Right ventricle myocardium inferior (tissue), 1 donor: Measurements from ENCODE around the gene ADAMTS2. TPM values are rescaled to one million over a fixed set of nuclear protein-coding genes. Genes with fewer than 3 reads are reported as not detected.

Source experiments
- ATAC-seq: fragments of 200-7000 bp; cut with Tn5 transposase; one replicate; pipeline ENCODE4 v1.9.1; 2020; ENCODE audit warnings: mild to moderate bottlenecking, moderate library complexity
- DNase-seq: peaks from one replicate; pipeline ENCODE4 v3.0.0; 2021; ENCODE audit errors: missing footprints
- intact Hi-C: fragments of 100-400 bp; cut with DNase I; formaldehyde crosslinking; loops from one replicate; pipeline ENCODE4 v1.11.0; 2022
- long read RNA-seq: library from polyadenylated mRNA; unstranded; transcript quantifications from one replicate; pipeline ENCODE4 v2.0.0, GENCODE V29; 2021
- total RNA-seq: library from RNA; stranded (reverse); fragmentation: NEBNext Ultra II Directional; extraction: Animal tissue kit (Norgen Biotek cat#: 25700); gene quantifications from one replicate; pipeline ENCODE4 v1.2.1, GENCODE V29; 2021
- donor health status: DM: no; HTN: yes; CAD: no; lungs with severe emphysema.

Gene ADAMTS2
- 3.7 TPM for total RNA-seq
- long read RNA-seq, full-length matches to known transcripts: 5 of 10 reads
- long read RNA-seq, partial matches to known transcripts: 2 of 10 reads
- long read RNA-seq, other reads (novel, unspliced or antisense): 3 of 10 reads

DNA sequence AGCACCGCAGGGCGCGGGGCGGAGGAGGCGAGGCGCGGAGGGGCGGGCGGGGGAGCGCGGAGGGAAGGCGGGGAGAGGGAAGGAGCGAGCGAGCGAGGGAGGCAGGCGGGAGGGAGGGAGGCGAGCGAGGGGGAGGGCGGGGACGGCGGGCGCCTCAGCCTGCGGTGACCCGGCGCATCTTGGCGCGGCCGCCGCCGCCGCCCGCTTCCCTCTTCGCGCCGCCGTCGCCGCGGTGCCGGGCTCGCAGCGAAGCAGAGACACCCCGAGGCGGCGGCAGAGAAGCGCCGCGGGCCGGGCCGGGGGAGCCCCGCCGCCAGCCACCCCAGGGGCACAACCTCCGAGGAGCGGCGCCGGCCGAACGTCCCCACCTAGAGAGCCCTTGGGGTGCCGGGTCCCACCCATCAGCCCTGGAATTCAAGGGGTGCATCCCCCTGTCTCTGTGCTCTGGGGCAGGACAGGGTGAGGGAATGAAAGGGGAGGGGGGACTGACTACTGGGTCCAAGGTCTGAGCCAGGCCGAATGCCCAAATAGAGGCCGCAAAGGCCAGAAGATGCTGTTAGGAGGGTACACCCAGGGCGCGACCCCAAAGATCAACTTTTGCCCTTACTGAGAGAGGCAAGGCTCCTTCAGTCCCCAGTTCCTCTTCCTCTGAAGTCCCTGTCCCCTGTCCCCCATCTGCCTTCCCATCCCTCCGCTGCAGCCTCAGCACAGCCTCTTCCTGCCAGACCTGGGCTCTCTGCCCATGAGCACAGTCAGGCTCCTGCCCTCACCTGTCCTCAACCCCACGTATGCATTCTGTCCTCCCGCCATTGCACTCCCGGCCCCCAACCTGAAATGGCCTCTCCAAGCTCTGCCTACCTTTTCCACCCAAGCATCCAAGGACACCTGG is at the start of gene ADAMTS2:
TSS of gene ADAMTS2 (minus strand) at position 29 of the 889 bp plus-strand sequence. CDS start 133 bp downstream, outside the sequence.
- intact Hi-C loops: no loop called here
- no peak for DNase-seq

DNA sequence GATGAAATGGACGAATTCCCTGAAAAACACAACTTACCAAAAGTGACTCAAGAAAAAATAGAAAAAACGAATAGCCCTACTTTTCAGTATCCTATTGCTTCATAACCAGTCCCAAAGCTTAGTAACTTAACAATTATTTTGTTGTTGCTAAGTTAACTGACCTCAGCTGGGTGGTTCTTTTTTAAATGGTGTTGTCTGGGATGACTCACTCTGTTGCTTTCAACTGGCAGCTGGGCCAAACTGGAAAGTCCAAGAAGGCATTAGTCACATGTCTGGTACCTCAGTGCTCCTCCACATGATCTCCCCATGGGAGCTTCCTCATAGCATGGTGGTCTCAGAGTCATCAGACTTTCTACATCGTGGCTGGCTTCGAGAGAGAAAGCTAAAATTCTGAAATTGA is 47.8 kb upstream of the ADAMTS2 start:
- DNase-seq (no peak), ATAC-seq (no peak)
- intact Hi-C loops: no loop called here

More for the DNA sequence above, at the start of gene ADAMTS2:
- ATAC-seq: peak; percentile 58

DNA sequence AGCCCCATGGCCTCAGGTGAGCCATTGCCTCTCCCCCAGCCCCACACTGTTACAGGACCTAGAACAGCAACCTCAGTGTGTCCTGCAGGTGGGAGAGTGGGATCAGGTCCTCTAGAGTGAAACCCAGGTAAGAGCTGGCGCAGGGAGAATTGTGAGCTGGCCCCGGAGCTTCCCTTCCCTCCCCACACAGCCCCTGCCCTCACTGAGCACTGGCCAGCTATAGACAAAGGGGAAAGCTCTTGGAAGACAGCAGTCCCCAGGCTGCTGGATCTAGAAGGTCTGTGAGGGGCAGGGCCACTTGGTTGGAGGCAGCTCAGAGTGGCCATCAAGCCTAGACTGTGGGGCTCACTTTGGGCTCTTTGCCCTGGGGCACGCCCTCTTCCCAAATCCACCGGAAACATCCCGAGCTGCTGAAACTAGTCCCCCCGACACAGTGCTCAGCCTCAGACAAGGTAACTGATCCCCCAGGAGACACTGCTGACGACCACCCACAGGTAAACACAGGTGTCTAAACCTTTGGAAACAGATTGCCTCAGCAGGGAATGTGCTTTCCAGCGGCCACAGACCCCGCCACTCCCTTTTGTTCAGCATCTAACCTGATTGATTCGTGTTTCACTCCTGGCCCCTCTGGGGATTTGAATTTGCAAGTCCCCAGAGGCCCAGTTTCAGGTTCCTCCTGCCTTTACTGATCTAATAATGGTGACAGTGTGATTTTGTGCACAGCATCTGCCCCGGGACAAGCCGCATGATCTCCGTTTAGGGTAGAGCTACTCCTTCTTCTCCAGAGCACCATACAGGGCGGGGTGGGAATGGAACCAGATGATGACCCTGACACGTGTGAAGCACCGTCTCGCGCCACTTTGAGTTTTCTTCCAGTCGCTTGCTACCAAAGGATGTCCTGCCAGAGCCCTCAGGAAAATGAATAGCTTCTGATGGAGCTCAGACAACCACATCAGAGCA is 42.2 kb upstream of the ADAMTS2 start:
- intact Hi-C loops: no loop called here
- no peak for DNase-seq
- ATAC-seq: no peak

DNA sequence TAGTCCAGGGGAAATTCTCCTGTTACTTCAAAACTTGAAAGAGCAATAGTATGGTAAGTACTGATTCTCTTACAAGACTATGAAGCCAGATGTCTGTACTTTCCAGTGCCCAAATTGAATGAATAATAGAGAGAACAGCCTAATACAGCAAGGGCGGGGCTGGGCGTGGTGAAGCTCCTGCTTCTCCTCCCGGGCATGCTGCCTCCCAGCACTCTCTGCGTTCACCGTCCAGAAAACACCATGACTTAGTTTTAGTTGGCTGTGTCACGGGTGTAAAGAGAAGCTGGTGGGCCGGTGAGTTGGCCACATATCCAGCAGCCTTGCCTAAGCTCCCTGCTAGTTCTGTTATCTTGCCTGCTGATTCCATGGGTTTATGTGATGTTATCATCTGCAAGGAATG is 40.7 kb upstream of the ADAMTS2 start:
- intact Hi-C loops: no loop called here
- DNase-seq (no peak), ATAC-seq (no peak)

DNA sequence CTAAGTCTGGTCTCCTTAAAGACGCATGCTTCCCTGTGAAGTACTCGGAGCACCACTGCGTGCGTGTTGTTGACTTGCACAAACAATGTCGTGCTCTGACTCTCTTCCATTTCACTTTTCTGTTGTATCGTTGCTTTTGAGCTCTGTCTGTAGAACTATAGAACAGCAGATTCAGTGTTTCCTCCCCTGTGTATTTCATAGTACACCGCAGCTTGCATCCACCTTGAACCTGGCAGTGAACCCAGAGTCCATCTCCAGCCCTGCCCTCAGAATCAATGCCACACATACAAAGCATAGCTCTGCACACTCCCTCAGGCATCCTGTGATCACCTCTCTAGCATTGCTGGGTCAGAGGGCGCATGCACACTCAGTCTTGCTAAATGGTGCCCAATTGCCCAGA is 37.2 kb upstream of the ADAMTS2 start:
- intact Hi-C loops: no loop called here

DNA sequence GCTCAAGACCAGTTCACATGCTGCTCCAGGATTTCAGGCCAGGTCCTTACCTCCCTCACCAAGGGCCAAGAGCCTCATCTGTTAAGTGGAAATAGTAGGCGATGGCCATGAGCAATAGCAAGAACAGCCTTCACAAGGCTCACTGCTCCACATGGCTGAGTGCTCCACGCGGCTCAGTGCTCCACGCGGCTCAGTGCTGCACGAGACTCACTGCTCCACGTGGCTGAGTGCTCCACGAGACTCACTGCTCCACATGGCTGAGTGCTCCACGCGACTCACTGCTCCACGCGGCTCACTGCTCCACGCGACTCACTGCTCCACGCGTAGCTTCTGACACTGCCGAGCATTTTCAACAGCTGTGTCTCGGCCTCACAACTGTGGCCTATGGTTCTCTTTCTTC is 36.4 kb upstream of the ADAMTS2 start:
- ATAC-seq (no peak), DNase-seq (no peak)
- intact Hi-C loops: no loop called here

More for the DNA sequence above, 37.2 kb upstream of the ADAMTS2 start:
- ATAC-seq (no peak), DNase-seq (no peak)

DNA sequence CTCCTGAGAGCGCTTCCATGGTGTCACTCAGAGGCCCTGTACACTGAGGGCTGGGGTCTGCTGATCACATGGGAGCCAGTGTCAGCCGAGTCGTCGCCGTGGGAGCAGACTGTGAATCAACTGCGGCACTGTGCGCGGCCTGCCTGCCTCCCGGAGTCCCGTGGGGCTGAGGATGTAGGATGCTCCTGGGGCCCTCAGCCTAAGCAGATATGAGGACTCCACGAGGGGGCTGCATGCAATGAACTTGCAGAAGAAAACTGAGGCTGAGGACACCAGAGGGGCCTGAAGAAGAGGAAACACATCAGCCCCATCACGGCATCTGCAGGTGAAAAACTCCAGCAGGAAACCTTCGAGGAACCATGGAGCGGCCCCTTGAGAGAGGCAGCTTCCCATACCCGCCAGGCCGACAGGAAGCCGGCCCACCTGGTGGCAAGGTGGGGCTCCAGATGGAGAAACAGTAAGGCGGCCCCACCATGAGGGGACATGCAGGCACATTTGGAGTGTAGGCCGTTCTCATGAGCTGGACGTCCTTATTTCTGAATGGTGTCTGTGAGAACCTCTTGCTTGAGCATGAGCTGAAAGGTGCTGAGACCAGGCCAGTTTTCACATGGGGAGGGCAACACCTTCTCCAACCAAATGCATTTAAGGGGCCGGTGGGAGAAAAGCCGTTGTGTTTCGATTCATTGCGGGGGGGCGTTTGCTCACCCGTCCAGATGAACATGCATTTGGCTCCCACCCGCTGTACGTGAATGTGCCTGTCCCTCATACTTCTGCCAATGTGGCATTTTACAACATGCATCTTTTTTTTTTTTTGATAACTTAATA is 35.2 kb upstream of the ADAMTS2 start:
- no peak for ATAC-seq
- no peak for DNase-seq
- intact Hi-C loops: no loop called here

DNA sequence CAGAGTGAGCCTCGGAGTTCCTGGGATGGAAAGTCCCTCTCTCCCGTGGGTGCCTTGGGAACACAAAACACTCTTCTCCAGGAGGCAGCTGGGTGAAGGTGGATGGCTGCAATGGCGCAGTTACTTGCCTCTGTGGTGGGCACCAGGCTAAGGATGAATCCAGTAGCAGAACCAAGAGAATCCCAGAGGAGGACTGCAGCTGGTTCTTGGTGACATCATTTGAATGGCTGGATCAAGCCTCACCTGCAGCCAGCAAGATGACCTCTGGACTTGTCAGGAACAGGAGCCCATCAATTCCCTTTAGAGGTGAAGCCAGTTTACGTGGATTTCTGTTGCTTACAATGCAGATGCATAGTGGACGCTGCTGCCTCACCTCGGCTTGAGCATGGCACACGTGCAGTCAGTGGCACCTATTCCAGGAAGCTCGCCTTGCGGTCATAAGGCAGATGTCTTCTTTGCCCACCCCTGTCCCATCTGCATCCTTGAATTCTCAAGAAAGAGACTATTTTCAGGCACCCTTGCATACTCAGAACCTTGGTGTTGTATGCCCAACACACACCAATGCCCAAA is 34.1 kb upstream of the ADAMTS2 start:
- intact Hi-C loops: no loop called here
- DNase-seq (no peak), ATAC-seq (no peak)

DNA sequence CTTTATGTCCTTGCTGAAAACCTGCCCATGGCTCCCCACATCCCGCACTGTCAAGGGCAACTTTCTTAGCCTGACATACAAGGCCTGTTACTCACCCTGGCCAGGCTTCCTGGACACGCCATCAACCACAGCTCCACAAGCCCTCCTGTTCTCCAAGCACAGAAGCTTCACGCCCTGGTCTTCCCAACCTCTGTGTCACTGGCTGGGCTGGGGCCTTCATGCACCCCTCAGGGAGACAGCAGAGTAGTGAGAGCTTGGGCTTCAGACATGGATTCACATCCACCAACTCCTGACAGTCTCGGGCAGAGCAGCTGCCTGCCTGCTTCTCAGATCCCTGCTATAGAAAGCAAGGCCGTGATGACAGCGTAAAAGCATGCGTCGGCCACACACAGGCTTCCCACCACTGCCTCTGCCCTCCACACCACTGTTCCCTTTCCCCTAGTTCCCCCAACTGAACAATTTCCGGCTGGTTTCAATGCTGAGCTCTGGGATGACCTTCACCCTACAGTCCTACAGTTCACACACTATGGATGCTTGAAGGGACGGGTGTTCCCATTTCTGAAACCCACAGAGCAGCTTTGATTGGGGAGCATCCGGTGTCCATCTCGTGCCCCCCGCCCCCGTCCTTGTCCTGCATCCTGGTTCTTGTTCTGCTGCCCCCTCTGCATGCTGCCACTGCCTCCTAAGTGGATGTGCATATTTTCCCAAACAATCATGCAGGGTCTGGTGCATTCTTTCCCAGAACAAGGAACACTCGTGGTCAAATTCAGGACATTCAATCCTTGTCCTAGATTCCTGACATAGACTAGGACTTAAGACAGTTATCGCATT is 33.4 kb upstream of the ADAMTS2 start:
- no peak for DNase-seq
- intact Hi-C loops: no loop called here
- ATAC-seq: no peak

DNA sequence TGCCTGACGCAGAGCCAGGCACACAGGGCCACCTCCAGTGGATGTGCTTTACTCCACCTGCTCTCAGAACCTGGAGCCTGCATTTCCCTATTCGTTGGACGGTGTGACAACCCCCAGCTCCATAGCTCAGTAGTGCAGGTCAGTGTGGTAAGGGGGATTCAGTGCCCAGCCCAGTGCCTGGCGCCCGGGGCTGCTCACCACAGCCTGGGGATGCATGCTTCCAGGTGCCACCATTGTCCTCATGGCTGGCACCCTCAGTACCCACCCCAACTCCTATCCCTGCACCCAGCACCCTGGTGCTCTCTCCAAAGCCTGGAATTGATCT is 32.8 kb upstream of the ADAMTS2 start:
- ATAC-seq: no peak
- intact Hi-C loops: no loop called here

DNA sequence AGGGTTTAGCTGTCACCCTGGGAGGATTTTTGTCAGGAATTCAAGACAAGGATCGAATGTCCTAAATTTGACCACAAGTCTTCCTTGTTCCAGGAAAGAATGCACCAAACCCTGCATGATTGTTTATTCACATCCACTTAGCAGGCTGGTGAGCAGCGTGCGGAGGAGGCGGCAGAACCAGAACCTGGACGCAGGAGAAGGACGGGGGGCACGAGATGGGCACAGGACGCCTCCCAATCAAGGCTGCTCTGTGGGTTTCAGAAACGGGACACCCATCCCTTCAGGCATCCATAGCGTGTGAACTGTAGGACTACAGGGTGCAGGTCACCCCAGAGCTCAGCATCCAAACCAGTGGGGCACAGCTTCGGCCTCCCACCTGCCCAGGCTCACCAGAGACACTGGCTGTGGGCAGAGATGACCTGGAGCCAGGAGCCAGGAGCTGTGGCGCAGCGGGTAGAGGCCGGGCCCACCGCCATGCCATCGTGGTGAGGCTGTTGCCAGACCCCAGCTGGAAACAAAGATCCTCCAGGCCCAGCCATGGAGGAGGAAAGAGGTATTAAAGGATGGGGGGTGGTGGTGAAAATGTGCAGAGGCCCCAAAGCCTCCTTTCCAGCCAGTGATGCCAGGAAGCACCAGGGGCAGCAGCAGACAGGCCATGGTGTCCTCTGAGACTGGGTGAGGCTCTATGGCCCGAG is 32.3 kb upstream of the ADAMTS2 start:
- ATAC-seq (no peak), DNase-seq (no peak)
- intact Hi-C loops: no loop called here

More for the DNA sequence above, 32.8 kb upstream of the ADAMTS2 start:
- DNase-seq: no peak

DNA sequence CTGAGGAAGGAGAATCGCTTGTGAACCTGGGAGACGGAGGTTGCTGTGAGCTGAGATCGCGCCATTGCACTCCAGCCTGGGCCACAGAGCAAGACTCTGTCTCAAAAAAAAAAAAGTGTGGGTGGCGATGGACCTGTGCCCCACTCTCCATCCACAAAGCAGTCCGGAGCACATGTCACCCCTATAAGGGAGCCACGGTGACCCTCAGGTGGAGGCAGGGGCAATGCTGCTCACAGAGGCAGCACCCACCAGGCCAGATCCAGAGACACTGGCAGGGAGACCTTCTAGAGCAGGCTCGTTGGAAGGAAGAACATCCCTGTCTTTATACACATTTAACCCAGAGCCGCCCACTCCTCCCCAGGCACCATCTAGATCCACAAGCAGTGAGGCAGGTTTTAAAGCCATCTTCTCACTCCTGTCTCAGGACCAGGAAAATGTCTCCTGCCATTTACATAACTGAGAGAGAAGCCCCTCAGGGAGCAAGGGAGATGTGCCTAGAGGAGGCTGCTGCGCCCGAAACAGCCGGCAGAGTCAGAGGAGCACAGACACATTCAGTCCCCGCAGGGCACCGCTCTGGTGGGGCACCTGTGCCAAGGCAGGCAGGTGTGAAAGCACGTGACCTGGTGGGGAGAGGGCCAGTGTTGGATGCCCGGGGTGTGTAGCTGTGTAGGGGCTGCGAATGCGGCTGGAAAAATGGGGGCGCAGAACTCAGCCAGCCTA is 31.6 kb upstream of the ADAMTS2 start:
- ATAC-seq: no peak
- intact Hi-C loops: no loop called here

DNA sequence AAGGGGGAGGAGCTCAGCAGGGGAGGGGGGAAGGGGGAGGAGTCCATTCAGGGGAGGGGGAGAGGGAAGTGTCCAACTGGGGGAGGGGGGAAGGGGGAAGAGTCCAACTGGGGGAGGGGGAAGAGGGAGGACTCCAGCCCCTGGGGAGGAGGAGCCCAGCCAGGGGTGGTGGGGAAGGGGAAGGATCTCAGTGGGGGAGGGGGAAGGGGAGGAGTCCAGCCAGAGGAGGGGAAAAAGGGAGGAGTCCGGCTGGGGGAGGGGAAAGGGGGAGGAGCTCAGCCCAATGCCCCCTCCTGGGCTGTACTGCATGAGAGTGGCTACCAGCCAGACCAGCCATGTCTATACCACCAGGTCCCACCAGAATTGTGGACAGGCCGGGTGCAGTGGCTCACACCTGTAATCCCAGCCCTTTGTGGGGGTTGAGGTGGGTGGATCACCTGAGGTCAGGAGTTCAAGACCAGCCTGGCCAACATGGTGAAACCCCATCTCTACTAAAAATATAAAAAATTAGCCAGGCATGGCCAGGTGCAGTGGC is 30.6 kb upstream of the ADAMTS2 start:
- intact Hi-C loops: no loop called here
- ATAC-seq (no peak), DNase-seq (no peak)

More for the DNA sequence above, 31.6 kb upstream of the ADAMTS2 start:
- no peak for DNase-seq

DNA sequence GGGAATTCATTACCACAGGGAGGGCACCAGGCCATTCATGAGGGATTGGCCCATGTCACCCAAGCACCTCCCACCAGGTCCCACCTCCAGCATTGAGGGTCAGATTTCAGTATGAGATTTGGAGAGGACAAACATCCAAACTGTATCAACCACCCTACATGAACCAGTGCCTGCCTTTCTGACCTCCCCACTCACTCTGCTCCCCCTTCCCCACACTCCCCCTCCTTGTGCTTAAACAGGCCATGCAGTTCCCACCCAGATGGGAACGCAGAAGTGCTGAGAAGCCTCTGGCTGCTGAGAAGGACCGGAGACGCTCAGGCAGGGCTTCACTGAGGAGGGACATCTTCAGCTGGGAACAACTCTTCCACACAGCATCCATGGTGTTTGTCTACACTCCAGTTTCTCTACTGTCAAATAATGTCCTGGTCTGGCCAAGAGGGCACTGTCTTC is 30.0 kb upstream of the ADAMTS2 start:
- intact Hi-C loops: no loop called here

DNA sequence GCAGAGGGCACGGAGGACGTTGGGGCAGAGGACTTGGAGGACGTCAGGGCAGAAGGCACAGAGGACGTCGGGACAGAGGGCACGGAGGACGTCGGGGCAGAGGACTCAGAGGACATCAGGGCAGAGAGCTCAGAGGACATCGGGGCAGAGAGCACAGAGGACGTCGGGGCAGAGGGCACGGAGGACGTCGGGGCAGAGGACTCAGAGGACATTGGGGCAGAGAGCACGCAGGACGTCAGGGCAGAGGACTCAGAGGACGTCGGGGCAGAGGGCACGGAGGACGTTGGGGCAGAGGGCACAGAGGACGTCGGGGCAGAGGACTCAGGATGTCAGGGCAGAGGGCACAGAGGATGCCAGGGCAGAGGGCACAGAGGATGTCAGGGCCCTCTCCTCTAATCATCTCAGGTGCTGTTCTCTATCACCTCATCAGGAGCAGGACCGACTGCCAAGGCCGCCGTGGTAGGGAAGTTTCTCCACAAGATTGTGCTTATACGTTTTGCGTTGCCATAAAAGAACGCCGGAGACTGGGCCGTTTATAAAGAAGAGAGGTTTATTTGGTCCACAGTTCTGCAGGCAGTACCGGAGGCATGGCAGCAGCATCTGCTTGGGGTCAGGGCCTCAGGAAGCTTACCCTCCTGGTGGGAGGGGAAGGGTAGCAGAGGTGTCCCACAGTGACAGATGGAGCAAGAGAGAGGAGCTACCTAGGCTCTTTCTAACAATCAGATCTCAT is 29.4 kb upstream of the ADAMTS2 start:
- intact Hi-C loops: no loop called here

More for the DNA sequence above, 30.0 kb upstream of the ADAMTS2 start:
- DNase-seq: no peak
- ATAC-seq: no peak

More for the DNA sequence above, 29.4 kb upstream of the ADAMTS2 start:
- ATAC-seq: no peak
- DNase-seq: no peak
